Muscle of leg (tissue), 11 donors: Measurements from ENCODE around the gene SUGT1. TPM values are rescaled to one million over a fixed set of nuclear protein-coding genes. Genes with fewer than 3 reads are reported as not detected.
A peak's percentile ranks its signal among the peaks of the same experiment; 100 is the strongest.
"Not testable (repeated sequence)": the region's sequence is repeated elsewhere in the genome, so short reads cannot be mapped to it uniquely, and the experiment has no call there.

Experiments used
- DNase-seq: peaks from one replicate; pipeline ENCODE4 v3.0.0; 2013
- H3K27ac ChIP-seq: one replicate; pipeline ENCODE4 v1.5.1; 2013; ENCODE audit warnings: mild to moderate bottlenecking, low read length, control low read depth
- H3K27me3 ChIP-seq: one replicate; pipeline ENCODE4 v1.6.1; 2013; ENCODE audit warnings: low read length; ENCODE audit not compliant: control insufficient read depth, insufficient read depth
- H3K36me3 ChIP-seq: one replicate; pipeline ENCODE4 v1.6.1; 2013; ENCODE audit warnings: low read length; ENCODE audit not compliant: control insufficient read depth, insufficient read depth
- H3K4me1 ChIP-seq: one replicate; pipeline ENCODE4 v1.6.1; 2013; ENCODE audit warnings: low read length; ENCODE audit not compliant: control insufficient read depth, insufficient read depth
- H3K4me3 ChIP-seq: one replicate; pipeline ENCODE4 v1.5.1; 2013; ENCODE audit warnings: low read length, control low read depth
- H3K9me3 ChIP-seq: replicated peaks from 2 replicates; pipeline ENCODE4 v1.6.1; 2013; ENCODE audit warnings: low read depth, low read length; ENCODE audit not compliant: control insufficient read depth
- WGBS: methylation state at CpG from one replicate; pipeline ENCODE4 v1.1.5; 2013; ENCODE audit warnings: missing lambda C conversion rate; ENCODE audit not compliant: insufficient coverage; 5-methylcytosine and 5-hydroxymethylcytosine counted together
- polyA plus RNA-seq, 8 donors: library from polyadenylated mRNA; unstranded; fragments of 120-200 nt; gene quantifications; one replicate each; pipeline versions ENCODE4 v1.2.1 to v1.2.3, GENCODE V29; 2013; ENCODE audit warnings: inconsistent platforms in 1 of 8, low replicate concordance in 1 of 8; ENCODE audit not compliant: insufficient read length in 8 of 8, insufficient read depth in 1 of 8
- total RNA-seq: library from RNA; stranded (reverse); fragments of 120-200 nt; gene quantifications from one replicate; pipeline ENCODE4 v1.2.4, GENCODE V29; 2013

Gene SUGT1
- total and polyA plus RNA-seq, 9 donors, result 33.6 to 42.7 (median 36.0) TPM

DNA sequence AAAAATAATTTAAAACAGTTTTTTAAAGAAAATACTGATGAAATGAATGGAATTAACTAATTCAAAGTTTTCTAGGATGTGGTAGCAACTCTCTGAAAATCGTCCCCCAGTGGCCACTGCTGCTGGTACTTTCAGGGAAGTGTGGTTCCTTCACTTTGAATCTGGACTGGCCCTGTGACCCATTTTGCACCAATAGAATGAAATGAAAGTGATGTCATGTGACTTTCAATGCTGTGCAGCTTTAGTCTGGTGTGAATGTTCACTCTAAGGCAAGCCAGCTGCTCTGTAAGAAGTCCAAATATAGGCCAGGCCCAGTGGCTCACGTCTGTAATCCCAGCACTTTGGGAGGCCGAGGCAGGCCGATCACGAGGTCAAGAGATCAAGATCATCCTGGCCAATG, 36.8 kb upstream of the SUGT1 start:
- H3K27ac ChIP-seq, result no peak overlapping the region
- no peaks in the 10 kb centered on the region for H3K9me3 ChIP-seq
- H3K36me3 ChIP-seq, result no peaks in the 10 kb centered on the region
- peaks cover 2% of the 10 kb centered on the region for H3K4me1 ChIP-seq
- DNase-seq, result no peak
- WGBS, result 93% methylated on average over 2 of the region's 5 CpGs
- H3K4me3 ChIP-seq, result no peak overlapping the region
- no peaks in the 10 kb centered on the region for H3K27me3 ChIP-seq

DNA sequence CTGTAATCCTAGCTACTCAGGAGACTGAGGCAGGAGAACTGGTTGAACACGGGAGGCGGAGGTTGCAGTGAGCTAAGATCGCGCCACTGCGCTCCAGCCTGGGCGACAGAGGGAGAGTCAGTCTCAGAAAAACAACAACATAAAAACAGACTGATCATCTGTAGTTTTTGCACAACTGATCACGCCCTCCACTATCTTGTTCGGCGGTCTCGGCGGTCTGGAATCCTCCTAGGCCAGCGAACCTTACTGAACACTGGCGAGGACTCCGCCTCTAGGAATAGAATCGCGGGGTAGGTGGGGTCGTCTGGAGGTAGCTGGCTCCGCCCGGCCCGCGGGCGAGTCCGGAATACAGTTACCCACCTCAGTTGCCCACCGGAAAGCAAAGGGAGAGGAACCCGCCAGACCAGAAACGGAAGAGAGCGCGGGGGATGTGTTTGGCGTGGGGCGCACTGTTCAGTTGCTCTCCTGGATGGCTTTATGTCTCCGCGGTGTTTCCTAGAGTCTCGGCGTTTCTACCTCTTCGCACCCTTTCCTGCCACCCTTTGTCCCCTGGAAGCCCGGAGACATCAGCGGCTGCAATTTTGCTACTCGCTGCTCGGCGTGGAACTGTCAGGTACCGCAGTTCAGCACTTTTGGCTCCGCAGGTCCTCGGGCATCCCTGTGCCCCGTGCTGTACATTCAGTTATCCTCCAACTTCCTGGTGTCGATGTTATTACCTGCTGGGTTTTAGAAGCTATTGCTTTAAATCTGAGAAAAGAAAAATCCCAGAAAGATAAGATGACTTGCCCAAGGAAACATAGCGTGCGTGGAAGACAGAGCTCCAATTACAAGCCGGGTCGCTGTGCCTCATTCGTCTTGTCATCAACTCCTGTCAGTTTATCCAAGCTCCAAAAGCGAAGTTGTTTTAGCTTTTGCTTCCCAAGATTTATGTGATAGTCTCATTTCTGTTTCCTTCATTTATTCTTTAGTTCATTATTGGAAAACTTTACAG, 35.3 kb upstream of the SUGT1 start:
- Histone ChIP-seq H3K27me3 (no peaks in the 10 kb centered on the region), H3K36me3 (no peaks in the 10 kb centered on the region)
- under 1% methylated on average over 44 of the region's 51 CpGs for WGBS

DNA sequence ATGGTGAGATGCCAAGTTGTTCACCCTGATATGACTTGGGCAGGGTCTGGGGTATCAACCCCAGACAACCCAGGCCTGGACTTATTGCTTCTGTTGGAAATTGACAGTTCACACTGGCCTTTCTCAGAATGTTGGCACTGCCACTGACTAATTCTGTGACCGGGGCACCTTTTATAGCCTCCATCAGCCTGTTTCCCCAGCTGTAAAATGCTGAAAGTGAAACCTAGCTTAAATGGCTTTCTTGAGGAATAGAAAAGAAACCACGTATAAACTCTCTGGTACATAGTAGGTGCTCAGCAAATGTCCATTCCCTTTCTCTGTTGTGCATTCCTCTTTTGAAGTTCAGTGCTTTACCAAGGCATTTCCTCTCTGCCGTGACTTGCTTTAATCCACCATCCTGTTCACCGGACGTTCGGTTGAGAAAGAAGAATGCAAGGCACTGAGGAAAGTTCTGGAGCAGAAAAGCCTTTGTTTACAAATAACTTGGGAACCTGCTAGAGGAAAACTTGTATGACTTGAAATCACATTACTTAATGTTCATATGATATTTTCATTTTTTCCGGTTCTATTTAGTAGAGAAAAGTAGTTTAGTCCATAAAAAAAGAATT, 21.4 kb upstream of the SUGT1 start:
- not testable (repeated sequence) for H3K27ac ChIP-seq, H3K4me3 ChIP-seq
- H3K36me3 ChIP-seq, result peaks cover 19% of the 10 kb centered on the region

More for the DNA sequence above, 35.3 kb upstream of the SUGT1 start:
- peaks cover 2% of the 10 kb centered on the region for H3K4me1 ChIP-seq
- H3K27ac ChIP-seq, result peak overlapping the region; percentile 84
- no peaks in the 10 kb centered on the region for H3K9me3 ChIP-seq
- peak; percentile 92 for DNase-seq
- peak overlapping the region; percentile 86 for H3K4me3 ChIP-seq

DNA sequence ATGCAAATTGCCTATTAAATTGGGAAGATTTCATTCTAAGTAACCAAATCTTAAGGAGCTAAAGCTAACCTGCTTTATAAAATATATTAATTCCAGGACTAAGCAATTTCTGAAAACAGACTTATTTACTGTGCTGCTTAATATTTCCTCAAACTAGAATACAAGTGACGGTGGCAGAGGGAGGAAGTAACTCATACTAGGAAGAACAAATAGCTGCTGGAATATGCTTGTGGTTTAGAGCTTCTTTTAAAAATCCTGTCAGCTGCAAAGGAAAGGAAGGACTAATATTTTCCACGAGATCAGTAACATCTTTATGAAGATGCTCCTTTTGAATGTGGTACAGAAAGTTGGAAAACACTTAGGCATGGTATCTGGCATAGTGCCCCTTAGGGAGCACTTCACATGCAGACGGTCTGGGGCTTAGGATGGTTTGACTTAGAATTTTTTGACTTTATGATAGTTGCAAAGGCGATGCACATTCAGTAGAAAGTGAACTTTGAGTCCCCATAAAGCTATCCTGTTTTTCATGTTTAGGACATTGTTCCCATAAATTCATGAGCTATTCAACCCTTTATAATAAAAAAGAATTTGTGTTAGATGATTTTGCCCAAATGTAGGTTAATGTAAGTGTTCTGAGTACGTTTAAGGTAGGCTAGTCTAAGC, 13.8 kb upstream of the SUGT1 start:
- Histone ChIP-seq H3K27me3 (no peaks in the 10 kb centered on the region), H3K4me1 (no peaks in the 10 kb centered on the region), H3K4me3 (no peak overlapping the region), H3K36me3 (peaks cover 8% of the 10 kb centered on the region), H3K9me3 (no peaks in the 10 kb centered on the region), H3K27ac (no peak overlapping the region)
- peak; percentile 52 for DNase-seq
- WGBS, result 100% methylated on average over 1 of the region's 5 CpGs

More for the DNA sequence above, 21.4 kb upstream of the SUGT1 start:
- not testable (repeated sequence) for H3K4me1 ChIP-seq, H3K9me3 ChIP-seq, H3K27me3 ChIP-seq, DNase-seq
- 60% methylated on average over 1 of the region's 7 CpGs for WGBS

GRCh38 chr13:52642131-52642530, 10.5 kb upstream of the SUGT1 start, which contains the start of gene HNRNPA1L2:
Gene HNRNPA1L2 (plus strand): TSS chr13:52642431. CDS start chr13:52642493, 62 bp downstream.
- WGBS, result 100% methylated on average over 7 of the region's 7 CpGs
- DNase-seq, result no peak
- H3K4me1 ChIP-seq, result no peaks in the 10 kb centered on the region
- no peak within 1 kb of the TSS for H3K4me3 ChIP-seq
- H3K27me3 ChIP-seq, result no peaks in the 10 kb centered on the region
- no peak within 1 kb of the TSS for H3K27ac ChIP-seq
- no peaks in the 10 kb centered on the region for H3K9me3 ChIP-seq
- H3K36me3 ChIP-seq, result peaks cover 8% of the 10 kb centered on the region

- Histone ChIP-seq H3K4me1 (no peaks in the 10 kb centered on the region), H3K4me3 (no peak overlapping the region), H3K27ac (no peak overlapping the region), H3K9me3 (no peaks in the 10 kb centered on the region), H3K36me3 (peaks cover 8% of the 10 kb centered on the region), H3K27me3 (no peaks in the 10 kb centered on the region)
- DNase-seq, result peak; percentile 32
- 5% methylated on average over 2 of the region's 3 CpGs for WGBS
These were observed 8.5 kb upstream of the SUGT1 start for GRCh38 chr13:52644108-52644507.

GRCh38 chr13:52646967-52647366, 5.7 kb upstream of the SUGT1 start:
- H3K36me3 ChIP-seq, result peaks cover 12% of the 10 kb centered on the region
- H3K4me3 ChIP-seq, result no peak overlapping the region
- H3K27ac ChIP-seq, result no peak overlapping the region
- H3K4me1 ChIP-seq, result peaks cover 7% of the 10 kb centered on the region
- DNase-seq, result no peak
- no peaks in the 10 kb centered on the region for H3K9me3 ChIP-seq
- H3K27me3 ChIP-seq, result no peaks in the 10 kb centered on the region

- Histone ChIP-seq H3K36me3 (peaks cover 12% of the 10 kb centered on the region), H3K4me3 (peak overlapping the region; percentile 87), H3K4me1 (peaks cover 10% of the 10 kb centered on the region), H3K9me3 (no peaks in the 10 kb centered on the region), H3K27me3 (no peaks in the 10 kb centered on the region), H3K27ac (no peak overlapping the region)
- no CpG with 5 or more reads among the region's 6 CpGs for WGBS
- DNase-seq, result no peak
These were observed 1.9 kb upstream of the SUGT1 start for GRCh38 chr13:52650731-52651130.

DNA sequence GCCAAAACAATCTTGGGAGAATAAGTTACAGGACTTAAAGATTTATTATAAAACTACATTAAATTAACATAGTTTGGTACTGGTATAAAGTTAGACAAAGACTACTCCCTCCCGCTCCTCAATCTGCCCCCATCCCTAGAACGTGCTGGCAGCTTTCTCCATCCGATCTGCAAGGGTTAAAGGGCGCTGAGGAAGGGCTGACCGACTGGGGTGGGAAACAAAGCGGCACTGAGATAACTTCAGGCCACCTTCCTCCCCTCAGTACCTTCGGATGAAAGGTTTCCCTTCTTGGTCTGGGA, 790 bp upstream of the SUGT1 start:
- H3K27ac ChIP-seq, result peak overlapping the region; percentile 100
- no peaks in the 10 kb centered on the region for H3K9me3 ChIP-seq
- peaks cover 10% of the 10 kb centered on the region for H3K4me1 ChIP-seq
- no peak for DNase-seq
- 0% methylated on average over 1 of the region's 7 CpGs for WGBS
- H3K27me3 ChIP-seq, result no peaks in the 10 kb centered on the region
- peaks cover 12% of the 10 kb centered on the region for H3K36me3 ChIP-seq
- peak overlapping the region; percentile 87 for H3K4me3 ChIP-seq

DNA sequence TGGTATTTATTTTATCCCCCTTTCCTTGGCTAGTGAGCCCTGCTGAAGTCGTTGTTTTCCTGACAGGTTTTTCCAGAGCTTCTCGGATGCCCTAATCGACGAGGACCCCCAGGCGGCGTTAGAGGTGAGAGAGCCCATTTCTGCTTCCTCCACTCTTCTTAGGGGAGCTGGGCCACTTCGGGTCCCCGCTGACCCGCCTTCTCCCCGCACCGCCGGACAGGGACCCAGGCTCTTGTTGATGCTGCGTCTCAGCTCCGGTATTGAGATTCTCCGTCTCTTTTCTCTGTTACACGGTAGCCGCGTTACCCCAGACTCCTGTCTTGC, 306 bp downstream of the SUGT1 start:
- peaks cover 12% of the 10 kb centered on the region for H3K36me3 ChIP-seq
- H3K27me3 ChIP-seq, result no peaks in the 10 kb centered on the region
- H3K27ac ChIP-seq, result peak overlapping the region; percentile 100
- peak overlapping the region; percentile 87 for H3K4me3 ChIP-seq
- no peaks in the 10 kb centered on the region for H3K9me3 ChIP-seq
- 0% methylated on average over 9 of the region's 18 CpGs for WGBS
- DNase-seq, result no peak
- H3K4me1 ChIP-seq, result peaks cover 10% of the 10 kb centered on the region
